B cell (primary cell): ENCODE data around the gene ARID3B. TPM values are rescaled to one million over a fixed set of nuclear protein-coding genes. Genes with fewer than 3 reads are reported as not detected.

Source experiments
- ATAC-seq: fragments of 200-7000 bp; cut with Tn5 transposase; one replicate; pipeline ENCODE4 v1.10.0; 2021; ENCODE audit warnings: low read depth, mild to moderate bottlenecking, moderate number of reproducible peaks, moderate library complexity
- CTCF ChIA-PET: fragments of 350-600 bp; sonication (Branson Sonifier 250); formaldehyde crosslinking; loops from one replicate; lab custom pipeline; 2021; ENCODE audit warnings: antibody characterized with exemption, inconsistent platforms; lab: Charles Lee
- POLR2A ChIA-PET: fragments of 350-600 bp; sonication (Branson Sonifier 250); formaldehyde crosslinking; loops from one replicate; lab custom pipeline; 2021; ENCODE audit warnings: antibody characterized with exemption; lab: Charles Lee
- DNase-seq: peaks from one replicate; pipeline ENCODE4 v3.0.0; 2013
- H2AFZ ChIP-seq: 2 replicates; pipeline ENCODE4 v1.6.1; 2012; ENCODE audit warnings: mild to moderate bottlenecking, low read depth, low read length; ENCODE audit not compliant: insufficient read depth, poor library complexity, severe bottlenecking
- H3K27ac ChIP-seq, 2 donors: 1 replicate in 1 of 2; 2 replicates in 1 of 2; pipeline ENCODE4 v1.5.1; 2012 to 2013; ENCODE audit warnings: low read length in 2 of 2, mild to moderate bottlenecking in 2 of 2, moderate library complexity in 1 of 2
- H3K27me3 ChIP-seq, 4 experiments: fragments of 200-600 bp in 1 of 4; sonication (generic) in 1 of 4; replicated peaks in 1 of 4; 1 replicate in 2 of 4; 2 replicates in 2 of 4; pipeline versions ENCODE4 v1.6.1 to v1.7.0; 2013 to 2016; ENCODE audit warnings: low read length in 3 of 4, mild to moderate bottlenecking in 2 of 4, mixed read lengths in 1 of 4, moderate library complexity in 1 of 4; ENCODE audit not compliant: insufficient read depth in 4 of 4, control insufficient read depth in 3 of 4; ENCODE audit errors: control extremely low read depth in 1 of 4
- H3K36me3 ChIP-seq, 2 experiments: replicated peaks in 1 of 2; 1 replicate in 1 of 2; 2 replicates in 1 of 2; pipeline versions ENCODE4 v1.6.1 to v1.7.1; 2013; ENCODE audit warnings: low read length in 1 of 2; ENCODE audit not compliant: insufficient read depth in 2 of 2, control insufficient read depth in 1 of 2; ENCODE audit errors: control extremely low read depth in 1 of 2, extremely low read depth in 1 of 2
- H3K4me1 ChIP-seq, 2 donors: fragments of 200-600 bp in 1 of 2; sonication (generic) in 1 of 2; 1 replicate in 1 of 2; 2 replicates in 1 of 2; pipeline versions ENCODE4 v1.5.1 to v1.6.1; 2013 to 2017; ENCODE audit warnings: low read length in 2 of 2; ENCODE audit not compliant: control insufficient read depth in 2 of 2, insufficient read depth in 2 of 2
- H3K4me2 ChIP-seq: replicated peaks from 2 replicates; pipeline ENCODE3; 2012; ENCODE audit warnings: mild to moderate bottlenecking, low read depth, low read length; ENCODE audit not compliant: poor library complexity, severe bottlenecking
- H3K4me3 ChIP-seq, 5 experiments: fragments of 200-600 bp in 1 of 5; sonication (generic) in 1 of 5; 1 replicate in 3 of 5; 2 replicates in 2 of 5; pipeline versions ENCODE4 v1.5.1 to v1.7.0; 2011 to 2016; ENCODE audit warnings: low read length in 4 of 5, mild to moderate bottlenecking in 4 of 5, low read depth in 2 of 5, control low read depth in 1 of 5, moderate library complexity in 1 of 5; ENCODE audit not compliant: insufficient read depth in 1 of 5; ENCODE audit errors: control extremely low read depth in 1 of 5, extremely low read depth in 1 of 5
- H3K79me2 ChIP-seq: fragments of 200-600 bp; sonication (generic); one replicate; pipeline ENCODE4 v1.6.0; 2016; ENCODE audit warnings: low read length; ENCODE audit not compliant: control insufficient read depth, insufficient read depth
- H3K9ac ChIP-seq: fragments of 200-600 bp; sonication (generic); 2 replicates; pipeline ENCODE4 v1.6.1; 2017; ENCODE audit warnings: mild to moderate bottlenecking, low read length, moderate library complexity
- H3K9me3 ChIP-seq, 3 donors: one replicate each; pipeline versions ENCODE4 v1.6.1 to v1.7.1; 2013; ENCODE audit warnings: low read length in 2 of 3; ENCODE audit not compliant: control insufficient read depth in 2 of 3, insufficient read depth in 1 of 3; ENCODE audit errors: control extremely low read depth in 1 of 3
- H4K20me1 ChIP-seq: 2 replicates; pipeline ENCODE4 v1.6.0; 2012; ENCODE audit warnings: mild to moderate bottlenecking, low read length; ENCODE audit not compliant: insufficient read depth, control insufficient read depth, poor library complexity, severe bottlenecking
- H3K27ac Mint-ChIP-seq: one replicate; pipeline ENCODE4 v1.8.0; 2021; ENCODE audit warnings: mixed read lengths
- H3K27me3 Mint-ChIP-seq: one replicate; pipeline ENCODE4 v1.8.0; 2021; ENCODE audit warnings: mixed read lengths
- H3K4me1 Mint-ChIP-seq: one replicate; pipeline ENCODE4 v1.8.0; 2021; ENCODE audit warnings: mixed read lengths
- H3K4me3 Mint-ChIP-seq: one replicate; pipeline ENCODE4 v1.8.0; 2021; ENCODE audit warnings: mixed read lengths
- H3K9me3 Mint-ChIP-seq: one replicate; pipeline ENCODE4 v1.8.0; 2022; ENCODE audit warnings: mixed read lengths; ENCODE audit not compliant: insufficient read depth
- EZH2 ChIP-seq: IDR thresholded peaks from 2 replicates; pipeline ENCODE4 v1.6.1; 2012; ENCODE audit warnings: borderline replicate concordance, low read depth, mild to moderate bottlenecking, moderate library complexity, low read length; ENCODE audit not compliant: insufficient read depth, poor library complexity, severe bottlenecking
- WGBS: methylation state at CpG from one replicate; pipeline ENCODE4 v1.1.5; 2013; ENCODE audit warnings: missing lambda C conversion rate; ENCODE audit not compliant: insufficient coverage; 5-methylcytosine and 5-hydroxymethylcytosine counted together
- intact Hi-C: fragments of 100-400 bp; cut with micrococcal nuclease; formaldehyde crosslinking; loops from one replicate; pipeline ENCODE4 v1.10.0; 2022
- polyA plus RNA-seq: library from polyadenylated mRNA; depleted of rRNA; stranded (reverse); fragments of >200 nt; gene quantifications from 2 replicates; pipeline ENCODE4 v1.2.3, GENCODE V29; 2012
- total RNA-seq, 2 donors: library from RNA; stranded (reverse); fragments of 120-200 nt in 1 of 2; gene quantifications; 1 replicate in 1 of 2; 2 replicates in 1 of 2; pipeline versions ENCODE4 v1.2.3 to v1.2.4, GENCODE V29; 2013 to 2022
- TF ChIP-seq, protein P1 (sequence below): fragments of 200-600 bp; IDR thresholded peaks from one replicate; pipeline ENCODE4 v1.8.0; 2022; ENCODE audit warnings: antibody characterized with exemption, mild to moderate bottlenecking

ARID3B gene
- total and polyA plus RNA-seq, 2 donors (not counting 1 experiment from before 2014, with no cell fraction given) = 23.0 to 31.0 TPM

DNA sequence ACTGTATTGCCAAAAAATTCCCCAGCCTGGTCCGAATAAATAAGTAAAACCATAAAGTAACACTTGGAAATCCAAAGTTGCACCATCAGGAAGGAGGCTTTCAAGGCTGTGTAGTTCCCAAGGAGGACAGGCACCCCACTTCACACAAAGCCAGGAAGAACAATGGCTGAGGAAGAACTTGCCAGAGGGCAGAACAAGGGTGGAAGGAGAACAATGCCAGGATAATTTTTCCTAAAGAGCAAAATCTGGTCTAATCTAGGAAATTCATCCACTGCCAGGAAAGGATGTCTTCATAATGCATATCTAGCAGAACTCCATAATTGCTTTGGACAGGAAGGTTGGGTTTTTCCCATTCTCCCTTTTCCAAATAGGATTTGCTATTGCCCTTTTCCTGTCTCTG lies 15.7 kb upstream of the ARID3B start:
- no peak overlapping the region for H3K4me2 ChIP-seq
- H3K4me1 ChIP-seq = no peaks in the 10 kb centered on the region
- DNase-seq = no peak
- Mint-ChIP-seq H3K9me3 (no peaks in the 10 kb centered on the region), H3K27ac (no peak overlapping the region), H3K4me3 (no peak overlapping the region), H3K27me3 (no peaks in the 10 kb centered on the region), H3K4me1 (no peaks in the 10 kb centered on the region)
- no peaks in the 10 kb centered on the region for H3K36me3 ChIP-seq
- WGBS = no CpG with 5 or more reads among the region's 1 CpG
- no peak overlapping the region for H3K27ac ChIP-seq
- no peaks in the 10 kb centered on the region for H3K79me2 ChIP-seq
- ATAC-seq = no peak
- H4K20me1 ChIP-seq = no peaks in the 10 kb centered on the region
- no peak overlapping the region for H2AFZ ChIP-seq
- TF ChIP-seq, protein P1, sequence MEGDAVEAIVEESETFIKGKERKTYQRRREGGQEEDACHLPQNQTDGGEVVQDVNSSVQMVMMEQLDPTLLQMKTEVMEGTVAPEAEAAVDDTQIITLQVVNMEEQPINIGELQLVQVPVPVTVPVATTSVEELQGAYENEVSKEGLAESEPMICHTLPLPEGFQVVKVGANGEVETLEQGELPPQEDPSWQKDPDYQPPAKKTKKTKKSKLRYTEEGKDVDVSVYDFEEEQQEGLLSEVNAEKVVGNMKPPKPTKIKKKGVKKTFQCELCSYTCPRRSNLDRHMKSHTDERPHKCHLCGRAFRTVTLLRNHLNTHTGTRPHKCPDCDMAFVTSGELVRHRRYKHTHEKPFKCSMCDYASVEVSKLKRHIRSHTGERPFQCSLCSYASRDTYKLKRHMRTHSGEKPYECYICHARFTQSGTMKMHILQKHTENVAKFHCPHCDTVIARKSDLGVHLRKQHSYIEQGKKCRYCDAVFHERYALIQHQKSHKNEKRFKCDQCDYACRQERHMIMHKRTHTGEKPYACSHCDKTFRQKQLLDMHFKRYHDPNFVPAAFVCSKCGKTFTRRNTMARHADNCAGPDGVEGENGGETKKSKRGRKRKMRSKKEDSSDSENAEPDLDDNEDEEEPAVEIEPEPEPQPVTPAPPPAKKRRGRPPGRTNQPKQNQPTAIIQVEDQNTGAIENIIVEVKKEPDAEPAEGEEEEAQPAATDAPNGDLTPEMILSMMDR = no peak
- no peak for TF ChIP-seq EZH2
- CTCF ChIA-PET = no interaction called here
- POLR2A ChIA-PET = no interaction called here
- no peaks in the 10 kb centered on the region for H3K27me3 ChIP-seq
- no peak overlapping the region for H3K4me3 ChIP-seq
- no peaks in the 10 kb centered on the region for H3K9me3 ChIP-seq
- intact Hi-C loops = no loop called here
- no peak overlapping the region for H3K9ac ChIP-seq

DNA sequence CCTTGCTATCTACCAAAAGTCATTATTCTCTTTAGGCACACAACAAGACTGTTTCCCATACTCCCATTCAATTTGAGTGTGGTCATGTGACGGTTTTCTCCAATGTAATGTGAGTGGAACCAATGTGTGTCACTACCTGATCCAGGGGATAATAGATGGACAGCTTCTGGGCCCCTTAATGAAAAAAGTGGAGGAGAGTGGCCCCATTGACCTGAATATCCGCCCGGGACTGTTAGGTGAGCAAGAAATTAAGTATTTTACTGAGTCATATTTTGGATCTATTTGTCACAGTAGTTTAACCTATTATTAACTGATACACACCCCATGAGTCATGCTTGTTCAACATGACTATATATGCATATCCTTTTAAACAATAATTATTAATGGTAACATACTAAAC lies 15.1 kb upstream of the ARID3B start:
- CTCF ChIA-PET = interaction anchor here (0.7 kb wide), 2 partner anchors 38 to 129 kb away, joined by 3 to 5 read pairs; no protein-coding TSS in a partner anchor

More for the DNA sequence above, 15.1 kb upstream of the ARID3B start:
- no peaks in the 10 kb centered on the region for H3K27me3 Mint-ChIP-seq
- POLR2A ChIA-PET = no interaction called here
- H3K36me3 ChIP-seq = no peaks in the 10 kb centered on the region
- H3K9ac ChIP-seq = no peak overlapping the region
- H3K4me1 ChIP-seq = no peaks in the 10 kb centered on the region
- TF ChIP-seq, protein P1 = no peak
- no peak for TF ChIP-seq EZH2
- no peaks in the 10 kb centered on the region for H4K20me1 ChIP-seq
- H3K4me1 Mint-ChIP-seq = no peaks in the 10 kb centered on the region
- H3K4me3 ChIP-seq = no peak overlapping the region
- ATAC-seq (no peak), DNase-seq (no peak)
- intact Hi-C loops = no loop called here
- no peak overlapping the region for H2AFZ ChIP-seq
- no peak overlapping the region for H3K27ac ChIP-seq
- no peak overlapping the region for H3K4me2 ChIP-seq
- H3K9me3 ChIP-seq = no peaks in the 10 kb centered on the region
- no CpG with 5 or more reads among the region's 3 CpGs for WGBS
- no peaks in the 10 kb centered on the region for H3K9me3 Mint-ChIP-seq
- H3K27me3 ChIP-seq = no peaks in the 10 kb centered on the region
- H3K4me3 Mint-ChIP-seq = no peak overlapping the region
- H3K79me2 ChIP-seq = no peaks in the 10 kb centered on the region
- H3K27ac Mint-ChIP-seq = no peak overlapping the region
